ENCODE measurements around the gene PRAMEF1.

DNA sequence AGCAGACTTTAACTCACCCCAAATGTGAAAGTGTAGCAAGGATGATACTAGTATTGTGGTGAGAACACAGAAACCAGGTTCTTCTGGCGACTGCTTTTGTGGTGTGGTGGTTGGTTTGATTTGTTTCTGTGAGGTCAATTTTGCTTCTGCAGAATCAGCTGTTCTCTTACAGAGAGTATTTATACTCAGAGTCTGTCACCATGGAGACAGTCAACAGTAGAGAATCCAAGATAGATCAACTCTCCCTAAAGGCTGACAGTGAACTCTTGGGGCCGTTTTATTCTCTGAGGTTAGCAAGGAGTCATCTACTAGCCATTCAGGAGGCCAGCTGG, 45.2 kb upstream of the PRAMEF1 start, which contains the start of gene CFAP107:
- TF ChIP-seq POLR2A (IDR thresholded peaks at IDR 0.05; ENCODE audit: low read depth, low read length) (no peak), CTCF (conservative IDR thresholded peaks at IDR 0.05; ENCODE audit: low read depth, low read length) (no peak), CEBPB (IDR thresholded peaks at IDR 0.05; ENCODE audit: low read depth, low read length) (no peak), RAD21 (IDR thresholded peaks at IDR 0.05; ENCODE audit: low read length) (no peak), NFE2L2 (IDR thresholded peaks at IDR 0.05; ENCODE audit: low read depth, low read length) (no peak)
- TF ChIP-seq, protein P1, sequence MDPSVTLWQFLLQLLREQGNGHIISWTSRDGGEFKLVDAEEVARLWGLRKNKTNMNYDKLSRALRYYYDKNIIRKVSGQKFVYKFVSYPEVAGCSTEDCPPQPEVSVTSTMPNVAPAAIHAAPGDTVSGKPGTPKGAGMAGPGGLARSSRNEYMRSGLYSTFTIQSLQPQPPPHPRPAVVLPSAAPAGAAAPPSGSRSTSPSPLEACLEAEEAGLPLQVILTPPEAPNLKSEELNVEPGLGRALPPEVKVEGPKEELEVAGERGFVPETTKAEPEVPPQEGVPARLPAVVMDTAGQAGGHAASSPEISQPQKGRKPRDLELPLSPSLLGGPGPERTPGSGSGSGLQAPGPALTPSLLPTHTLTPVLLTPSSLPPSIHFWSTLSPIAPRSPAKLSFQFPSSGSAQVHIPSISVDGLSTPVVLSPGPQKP (IDR thresholded peaks at IDR 0.05; ENCODE audit: borderline replicate concordance, low read depth, low read length): no peak

Data from IMR-90 (cell line).